SK-N-SH treated with all-trans-retinoic acid at 6 μM for 48 hours (cell line): Measurements from ENCODE around the gene SURF2.
"Not testable (repeated sequence)": the region's sequence is repeated elsewhere in the genome, so short reads cannot be mapped to it uniquely, and the experiment has no call there.

ENCODE experiments used
- ATAC-seq: fragments of 200-7000 bp; cut with Tn5 transposase; 3 replicates; pipeline ENCODE4 v1.9.1; 2020; ENCODE audit warnings: mild to moderate bottlenecking, moderate library complexity
- ARNTL ChIP-seq: fragments of 450-650 bp; formaldehyde crosslinking; IDR thresholded peaks from 2 replicates; pipeline ENCODE4 v1.5.0; 2020; ENCODE audit warnings: low read depth, mild to moderate bottlenecking, moderate library complexity, borderline replicate concordance
- BACH2 ChIP-seq: fragments of 250-450 bp; sonication (Bioruptor Pico); IDR thresholded peaks from 2 replicates; pipeline ENCODE4 v1.9.0; 2021; ENCODE audit warnings: mild to moderate bottlenecking, borderline replicate concordance
- CSDC2 ChIP-seq: fragments of 250-450 bp; sonication (Bioruptor Pico); IDR thresholded peaks from 2 replicates; pipeline ENCODE4 v1.5.0; 2020; ENCODE audit warnings: mild to moderate bottlenecking, moderate library complexity
- CSRNP3 ChIP-seq: fragments of 250-450 bp; sonication (Bioruptor Pico); IDR thresholded peaks from 2 replicates; pipeline ENCODE4 v1.5.1; 2021; ENCODE audit warnings: mild to moderate bottlenecking, moderate library complexity
- ESRRG ChIP-seq: fragments of 250-450 bp; sonication (Bioruptor Pico); IDR thresholded peaks from 2 replicates; pipeline ENCODE4 v1.6.1; 2021; ENCODE audit warnings: mild to moderate bottlenecking
- GLIS3 ChIP-seq: fragments of 250-450 bp; sonication (Bioruptor Pico); IDR thresholded peaks from 2 replicates; pipeline ENCODE4 v1.5.0; 2020; ENCODE audit warnings: mild to moderate bottlenecking, moderate library complexity
- ISL1 ChIP-seq: fragments of 250-450 bp; sonication (Bioruptor Pico); IDR thresholded peaks from 2 replicates; pipeline ENCODE4 v2.1.2; 2022; ENCODE audit warnings: mild to moderate bottlenecking, moderate library complexity
- OSR1 ChIP-seq: fragments of 250-450 bp; sonication (Bioruptor Pico); IDR thresholded peaks from 2 replicates; pipeline ENCODE4 v1.8.0; 2022; ENCODE audit warnings: moderate library complexity, mild to moderate bottlenecking, inconsistent platforms
- PATZ1 ChIP-seq: fragments of 250-450 bp; sonication (Bioruptor Pico); IDR thresholded peaks from 2 replicates; pipeline ENCODE4 v1.8.0; 2020; ENCODE audit warnings: mild to moderate bottlenecking, moderate library complexity, borderline replicate concordance
- PPARA ChIP-seq: fragments of 250-450 bp; sonication (Bioruptor Pico); IDR thresholded peaks from 2 replicates; pipeline ENCODE4 v1.5.0; 2020; ENCODE audit warnings: mild to moderate bottlenecking, borderline replicate concordance
- RARB ChIP-seq: fragments of 250-450 bp; sonication (Bioruptor Pico); IDR thresholded peaks from 2 replicates; pipeline ENCODE4 v1.8.0; 2021; ENCODE audit warnings: mild to moderate bottlenecking, moderate library complexity
- SNAI2 ChIP-seq: fragments of 250-450 bp; sonication (Bioruptor Pico); IDR thresholded peaks from 2 replicates; pipeline ENCODE4 v1.5.0; 2020; ENCODE audit warnings: mild to moderate bottlenecking, moderate library complexity
- TCF4 ChIP-seq: fragments of 250-450 bp; sonication (Bioruptor Pico); IDR thresholded peaks from 2 replicates; pipeline ENCODE4 v1.8.0; 2021; ENCODE audit warnings: mild to moderate bottlenecking, moderate library complexity, borderline replicate concordance
- TSHZ2 ChIP-seq: fragments of 250-450 bp; sonication (Bioruptor Pico); IDR thresholded peaks from 2 replicates; pipeline ENCODE4 v1.5.0; 2020; ENCODE audit warnings: mild to moderate bottlenecking, moderate library complexity
- ZC3H10 ChIP-seq: fragments of 250-450 bp; sonication (Bioruptor Pico); IDR thresholded peaks from 2 replicates; pipeline ENCODE4 v1.5.1; 2021; ENCODE audit warnings: mild to moderate bottlenecking, moderate library complexity
- ZFP30 ChIP-seq: fragments of 450-650 bp; formaldehyde crosslinking; IDR thresholded peaks from 2 replicates; pipeline ENCODE4 v1.5.0; 2022; ENCODE audit warnings: mild to moderate bottlenecking, moderate library complexity
- ZNF565 ChIP-seq: fragments of 450-650 bp; formaldehyde crosslinking; conservative IDR thresholded peaks from 2 replicates; pipeline ENCODE4 v1.5.0; 2020; ENCODE audit warnings: low read depth, mild to moderate bottlenecking, moderate library complexity
- ZNF70 ChIP-seq: fragments of 450-650 bp; formaldehyde crosslinking; IDR thresholded peaks from 2 replicates; pipeline ENCODE4 v1.5.0; 2020; ENCODE audit warnings: mild to moderate bottlenecking, moderate library complexity
- TF ChIP-seq, protein P1 (sequence below): fragments of 250-450 bp; sonication (Bioruptor Pico); IDR thresholded peaks from 2 replicates; pipeline ENCODE4 v1.5.1; 2020; ENCODE audit warnings: low read depth, mild to moderate bottlenecking, moderate library complexity
- TF ChIP-seq, protein P2 (sequence below): fragments of 250-450 bp; sonication (Bioruptor Pico); IDR thresholded peaks from 2 replicates; pipeline ENCODE4 v1.8.0; 2021; ENCODE audit warnings: low read depth, mild to moderate bottlenecking, moderate library complexity, borderline replicate concordance

The SURF2 gene

DNA sequence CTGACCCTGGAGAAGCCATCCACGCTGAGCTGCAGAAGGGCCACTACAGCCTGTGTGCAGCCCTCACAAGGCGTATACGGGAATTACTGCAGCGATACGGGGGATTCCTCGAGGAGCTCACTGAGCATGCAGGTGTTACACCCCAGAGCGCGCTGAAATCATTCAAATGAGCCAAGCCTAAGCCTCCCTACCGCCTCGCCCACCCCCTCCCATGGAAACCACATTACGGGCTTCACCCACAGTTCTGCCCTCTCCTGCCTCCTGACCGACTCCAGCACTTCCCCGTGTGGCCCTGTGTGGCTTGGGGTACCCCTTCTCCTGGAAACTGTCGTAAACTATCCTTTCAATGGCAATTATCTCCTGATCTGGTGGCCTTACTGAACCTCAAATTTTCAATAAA is 33.6 kb upstream of the SURF2 start (continued):
- TF ChIP-seq, protein P1, sequence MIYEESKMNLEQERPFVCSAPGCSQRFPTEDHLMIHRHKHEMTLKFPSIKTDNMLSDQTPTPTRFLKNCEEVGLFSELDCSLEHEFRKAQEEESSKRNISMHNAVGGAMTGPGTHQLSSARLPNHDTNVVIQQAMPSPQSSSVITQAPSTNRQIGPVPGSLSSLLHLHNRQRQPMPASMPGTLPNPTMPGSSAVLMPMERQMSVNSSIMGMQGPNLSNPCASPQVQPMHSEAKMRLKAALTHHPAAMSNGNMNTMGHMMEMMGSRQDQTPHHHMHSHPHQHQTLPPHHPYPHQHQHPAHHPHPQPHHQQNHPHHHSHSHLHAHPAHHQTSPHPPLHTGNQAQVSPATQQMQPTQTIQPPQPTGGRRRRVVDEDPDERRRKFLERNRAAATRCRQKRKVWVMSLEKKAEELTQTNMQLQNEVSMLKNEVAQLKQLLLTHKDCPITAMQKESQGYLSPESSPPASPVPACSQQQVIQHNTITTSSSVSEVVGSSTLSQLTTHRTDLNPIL (CRISPR knock-in tag) = no peak
- no peak for TF ChIP-seq GLIS3 (CRISPR knock-in tag)
- no peak for TF ChIP-seq ZFP30
- no peak for TF ChIP-seq SNAI2 (CRISPR knock-in tag)
- no peak for TF ChIP-seq CSDC2 (CRISPR knock-in tag)
- no peak for TF ChIP-seq ISL1 (CRISPR knock-in tag)
- no peak for TF ChIP-seq PATZ1 (CRISPR knock-in tag)

DNA sequence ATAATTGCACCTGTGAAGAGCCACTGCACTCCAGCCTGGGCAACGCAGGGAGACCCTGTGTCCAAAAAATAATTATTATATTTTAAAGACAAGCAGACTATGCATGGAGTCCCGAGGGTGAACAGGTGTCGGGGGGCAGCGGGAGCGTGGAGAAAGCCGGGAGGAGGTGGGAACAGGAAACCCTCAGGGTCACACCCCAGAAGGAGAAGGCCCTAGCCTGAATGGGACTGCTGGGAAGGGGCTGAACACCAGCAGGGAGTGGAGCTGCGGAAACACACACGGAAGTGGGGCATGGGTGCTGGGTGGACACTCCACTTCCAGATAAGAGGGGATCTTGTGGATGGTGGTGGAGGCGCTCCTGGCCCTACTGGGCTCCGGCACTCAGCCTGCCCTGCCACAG is 33.1 kb upstream of the SURF2 start:
- no peak for TF ChIP-seq ZNF565
- no peak for TF ChIP-seq TSHZ2 (CRISPR knock-in tag)
- no peak for TF ChIP-seq ESRRG (CRISPR knock-in tag)
- TF ChIP-seq BACH2 (CRISPR knock-in tag) = no peak
- no peak for TF ChIP-seq ISL1 (CRISPR knock-in tag)
- no peak for TF ChIP-seq PATZ1 (CRISPR knock-in tag)
- no peak for TF ChIP-seq ZC3H10 (CRISPR knock-in tag)
- no peak for TF ChIP-seq CSRNP3 (CRISPR knock-in tag)
- no peak for TF ChIP-seq PPARA (CRISPR knock-in tag)
- no peak for TF ChIP-seq GLIS3 (CRISPR knock-in tag)
- no peak for ATAC-seq

GRCh38 chr9:133323991-133324703 is 32.2 kb upstream of the SURF2 start:
- ATAC-seq = no peak
- TF ChIP-seq CSDC2 (CRISPR knock-in tag) = no peak
- TF ChIP-seq, protein P2, sequence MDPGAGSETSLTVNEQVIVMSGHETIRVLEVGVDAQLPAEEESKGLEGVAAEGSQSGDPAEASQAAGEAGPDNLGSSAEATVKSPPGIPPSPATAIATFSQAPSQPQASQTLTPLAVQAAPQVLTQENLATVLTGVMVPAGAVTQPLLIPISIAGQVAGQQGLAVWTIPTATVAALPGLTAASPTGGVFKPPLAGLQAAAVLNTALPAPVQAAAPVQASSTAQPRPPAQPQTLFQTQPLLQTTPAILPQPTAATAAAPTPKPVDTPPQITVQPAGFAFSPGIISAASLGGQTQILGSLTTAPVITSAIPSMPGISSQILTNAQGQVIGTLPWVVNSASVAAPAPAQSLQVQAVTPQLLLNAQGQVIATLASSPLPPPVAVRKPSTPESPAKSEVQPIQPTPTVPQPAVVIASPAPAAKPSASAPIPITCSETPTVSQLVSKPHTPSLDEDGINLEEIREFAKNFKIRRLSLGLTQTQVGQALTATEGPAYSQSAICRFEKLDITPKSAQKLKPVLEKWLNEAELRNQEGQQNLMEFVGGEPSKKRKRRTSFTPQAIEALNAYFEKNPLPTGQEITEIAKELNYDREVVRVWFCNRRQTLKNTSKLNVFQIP (CRISPR knock-in tag) = no peak
- TF ChIP-seq OSR1 (CRISPR knock-in tag) = no peak
- no peak for TF ChIP-seq PPARA (CRISPR knock-in tag)
- no peak for TF ChIP-seq RARB (CRISPR knock-in tag)
- TF ChIP-seq TCF4 (CRISPR knock-in tag) = no peak
- no peak for TF ChIP-seq ESRRG (CRISPR knock-in tag)
- TF ChIP-seq ARNTL (CRISPR knock-in tag) = no peak
- TF ChIP-seq ZNF70 (CRISPR knock-in tag) = no peak
- TF ChIP-seq ZNF565 = no peak
- TF ChIP-seq ISL1 (CRISPR knock-in tag) = no peak
- TF ChIP-seq ZFP30 = no peak

- ATAC-seq = not testable (repeated sequence)
Measured at GRCh38 chr9:133327021-133327420, 29.3 kb upstream of the SURF2 start.
